GM18951 (cell line): ENCODE data around the gene AQP12B.

Experiments
- POLR2A ChIP-seq: IDR thresholded peaks from 4 replicates; pipeline ENCODE4 v1.6.1; 2011; ENCODE audit warnings: mild to moderate bottlenecking; ENCODE audit not compliant: insufficient read length, insufficient read depth; ENCODE audit errors: extremely low read depth
- in situ Hi-C: fragments of 300-500 bp; cut with MboI; formaldehyde crosslinking; loops from one replicate; pipeline ENCODE4 v1.12.0; 2022; ENCODE audit warnings: low sequenced_read_pairs, mixed read lengths, inconsistent platforms; ENCODE audit not compliant: unreplicated experiment

The AQP12B gene

DNA sequence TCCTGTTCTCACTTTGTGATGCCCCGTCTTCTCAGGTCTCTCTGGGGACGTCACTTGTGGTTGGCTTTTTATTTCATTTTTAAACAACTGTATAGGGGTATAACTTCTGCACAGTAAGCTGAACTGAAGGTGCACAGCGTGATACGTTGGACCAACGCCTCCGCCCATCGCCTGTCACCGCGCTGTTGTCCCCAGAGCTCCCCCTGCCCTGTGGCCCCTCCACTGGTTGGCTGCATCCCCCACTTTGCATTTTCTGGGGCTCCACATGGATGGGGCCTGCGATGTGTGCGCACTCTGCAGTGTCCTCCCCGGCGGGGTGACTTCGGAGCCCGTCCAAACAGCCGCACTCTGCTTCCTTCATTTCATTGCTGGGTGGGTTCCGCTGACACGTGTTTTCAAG is 43.1 kb downstream of the AQP12B start:
- TF ChIP-seq POLR2A = no peak
- in situ Hi-C loops = no loop called here

DNA sequence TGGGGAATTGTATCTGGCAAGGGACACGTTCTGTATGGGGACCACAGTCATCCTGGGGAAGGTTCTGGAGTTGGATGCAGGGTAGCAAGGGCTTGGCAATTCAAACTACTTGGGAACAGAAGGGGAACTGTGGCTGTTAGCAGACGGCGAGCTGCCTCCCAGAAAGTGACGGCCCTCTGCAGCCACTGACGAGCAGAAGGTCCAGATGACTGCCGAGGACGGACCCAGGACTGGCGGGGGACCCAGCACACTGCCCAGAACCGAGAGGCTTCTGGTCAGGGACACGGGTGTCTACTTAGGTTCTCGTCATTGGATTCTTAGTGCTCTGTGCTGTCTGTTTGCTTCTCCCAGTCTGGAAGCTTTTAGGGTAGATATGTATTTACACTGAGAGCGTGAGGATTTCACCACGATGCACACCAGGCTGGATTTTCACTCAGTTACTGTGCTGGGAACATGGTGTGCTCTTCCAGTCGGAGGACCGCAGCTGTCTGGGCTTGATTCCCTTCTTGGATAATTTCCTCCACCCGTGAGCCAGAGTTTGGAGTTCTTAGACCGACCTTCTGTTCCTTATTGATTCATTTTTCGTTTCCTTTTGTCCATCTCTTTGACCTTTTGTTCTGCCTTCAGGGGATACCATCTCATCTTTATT is 44.0 kb downstream of the AQP12B start:
- in situ Hi-C loops = no loop called here
- TF ChIP-seq POLR2A = no peak

DNA sequence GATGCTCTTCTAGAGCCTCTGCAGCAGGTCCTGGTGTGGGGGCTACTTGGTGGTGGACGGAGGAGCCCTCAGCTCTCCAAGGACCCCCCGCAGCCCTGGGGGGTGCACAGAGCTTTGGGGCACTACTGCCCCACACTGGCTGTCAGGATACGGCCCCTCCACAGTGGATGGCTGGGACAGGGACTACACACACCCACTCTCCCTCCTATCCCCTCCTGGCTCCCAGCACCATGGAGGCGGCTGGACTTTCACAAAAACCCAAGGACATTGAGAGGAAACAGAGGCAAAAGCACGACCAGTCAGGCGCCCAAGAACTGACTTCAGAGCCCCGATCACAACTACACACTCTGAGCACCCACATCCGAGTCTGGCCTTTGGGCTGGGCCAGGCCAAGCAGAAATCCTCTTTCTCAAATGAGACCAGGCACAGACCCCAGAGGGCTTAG is 44.8 kb downstream of the AQP12B start:
- in situ Hi-C loops = no loop called here
- TF ChIP-seq POLR2A = no peak

DNA sequence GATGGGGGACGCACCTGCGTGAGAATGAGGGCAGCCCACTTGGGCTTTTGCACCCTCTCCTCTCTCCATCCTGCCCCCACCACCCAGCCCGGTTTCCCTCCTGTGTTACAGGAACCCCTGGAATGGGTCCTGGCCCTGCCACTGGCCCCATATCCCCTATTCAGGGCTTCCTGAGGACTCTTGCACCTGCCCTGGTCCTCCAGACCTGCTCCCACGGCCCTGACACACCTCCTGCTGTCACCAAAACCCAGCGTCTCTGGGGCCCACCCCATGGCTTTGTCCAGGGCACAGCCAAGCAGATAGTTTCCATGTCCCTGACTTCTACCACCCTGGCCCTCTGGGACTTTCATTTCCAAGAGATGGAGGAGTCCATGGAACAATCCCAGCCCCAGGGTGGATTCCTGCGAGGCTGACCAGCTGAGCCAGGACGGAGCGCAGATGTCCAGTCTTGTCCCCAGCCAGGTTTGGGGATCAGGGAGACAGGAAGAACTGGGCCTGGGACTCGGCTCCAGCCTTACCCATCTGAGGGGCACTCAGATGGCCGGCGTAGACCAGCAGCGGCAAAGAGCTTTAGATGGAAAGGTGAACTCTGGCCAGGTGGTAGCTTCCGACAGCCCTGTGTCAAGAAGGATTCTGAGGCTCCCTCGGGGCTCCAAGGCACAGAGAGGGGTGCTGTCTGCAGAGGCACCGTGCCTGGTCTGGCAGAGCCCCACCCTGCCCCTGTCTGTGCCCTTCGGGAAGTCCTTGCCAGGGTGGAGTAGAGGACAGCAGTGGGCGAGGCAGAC is 45.4 kb downstream of the AQP12B start:
- no peak for TF ChIP-seq POLR2A
- in situ Hi-C loops = no loop called here

DNA sequence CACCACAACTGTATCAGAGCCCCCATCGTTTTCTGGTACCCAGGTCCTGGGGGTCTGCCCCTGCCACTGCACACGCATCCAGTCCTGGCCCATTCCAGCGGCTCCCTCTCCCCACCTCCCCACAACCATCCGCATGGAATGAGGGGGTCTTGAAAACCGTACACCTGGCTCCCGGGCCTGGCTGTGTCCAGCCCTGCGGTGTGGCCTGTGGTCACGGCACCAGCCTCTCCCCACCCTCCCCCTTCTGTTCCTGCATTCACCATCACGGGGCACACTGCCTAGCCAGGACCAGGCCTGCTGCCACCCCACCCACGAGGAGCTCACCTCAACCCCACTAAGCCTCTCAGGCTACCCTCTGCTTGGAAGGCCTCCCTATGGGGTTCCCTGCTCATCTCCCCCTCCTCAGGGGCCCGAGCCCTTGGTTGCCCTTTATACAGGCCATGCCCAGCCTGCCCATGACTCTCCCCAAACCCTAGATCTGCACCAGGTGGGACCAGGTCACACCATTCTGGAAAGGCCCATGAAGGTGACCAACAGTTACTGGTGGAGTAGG is 46.0 kb downstream of the AQP12B start:
- TF ChIP-seq POLR2A = no peak
- in situ Hi-C loops = no loop called here

DNA sequence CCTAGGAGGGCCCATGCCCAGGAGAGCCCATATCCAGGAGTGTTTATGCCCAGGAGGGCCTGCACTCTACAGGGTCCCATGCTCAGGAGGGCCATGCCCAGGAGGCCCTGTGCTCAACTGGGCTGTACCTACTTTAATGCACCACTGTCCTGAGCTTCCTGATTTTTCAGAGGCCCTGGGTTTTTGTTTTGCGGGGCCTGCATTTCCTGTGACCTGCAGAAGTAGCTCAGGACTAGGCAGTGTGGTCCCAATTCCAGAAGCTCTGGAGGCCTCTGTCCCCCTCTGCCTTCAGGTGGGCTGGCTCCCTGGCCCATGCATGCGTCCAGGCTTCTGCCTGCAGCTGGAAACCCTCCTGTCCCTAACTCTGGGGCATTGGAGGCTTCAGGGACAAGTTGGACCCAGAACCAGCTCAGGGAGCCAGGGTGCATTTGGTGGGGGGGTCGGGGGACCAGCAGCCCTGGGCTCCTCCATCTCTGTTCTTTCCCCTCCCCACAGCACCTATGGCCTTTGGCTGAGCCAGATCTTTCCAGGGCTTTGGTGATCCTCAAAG is 46.6 kb downstream of the AQP12B start:
- in situ Hi-C loops = no loop called here
- no peak for TF ChIP-seq POLR2A

DNA sequence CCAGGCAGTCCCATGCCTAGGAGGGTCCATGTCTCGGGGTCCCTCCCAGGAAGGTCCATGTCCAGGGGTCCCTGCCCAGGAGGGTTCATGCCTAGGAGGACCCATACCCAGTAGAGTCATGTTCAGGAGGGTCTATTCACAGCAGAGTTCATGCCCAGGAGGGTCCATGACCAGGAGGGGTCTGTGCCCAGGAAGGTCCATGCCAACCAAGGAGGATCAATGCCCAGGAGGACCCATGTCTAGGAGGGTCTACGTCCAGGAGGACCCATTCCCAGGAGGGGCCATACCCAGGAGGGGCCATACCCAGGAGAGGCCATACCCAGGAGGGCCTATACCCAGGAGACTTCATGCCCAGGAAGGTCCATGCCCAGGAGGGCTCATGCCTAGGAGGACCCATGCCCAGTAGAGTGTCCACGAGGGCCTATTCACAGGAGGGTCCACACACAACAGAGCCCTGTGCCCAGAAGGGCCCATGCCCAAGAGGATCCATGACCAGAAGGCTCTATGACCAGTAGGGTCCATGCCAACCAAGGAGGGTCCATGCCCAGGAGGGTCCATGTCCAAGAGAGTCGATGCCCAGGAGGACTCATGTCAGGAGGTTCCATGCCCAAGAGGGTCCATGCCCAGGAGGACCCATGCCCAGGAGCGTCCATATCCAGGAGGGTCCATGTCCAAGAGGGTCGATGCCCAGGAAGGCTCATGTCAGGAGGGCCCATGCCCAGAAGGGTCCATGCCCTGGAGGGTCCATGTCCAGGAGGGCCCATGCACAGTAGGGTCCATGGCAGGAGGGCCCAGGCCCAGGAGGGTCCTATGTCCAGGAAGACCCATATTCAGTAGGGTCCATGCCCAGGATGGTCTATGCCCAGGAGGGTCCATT is 47.3 kb downstream of the AQP12B start:
- in situ Hi-C loops = no loop called here
- no peak for TF ChIP-seq POLR2A

DNA sequence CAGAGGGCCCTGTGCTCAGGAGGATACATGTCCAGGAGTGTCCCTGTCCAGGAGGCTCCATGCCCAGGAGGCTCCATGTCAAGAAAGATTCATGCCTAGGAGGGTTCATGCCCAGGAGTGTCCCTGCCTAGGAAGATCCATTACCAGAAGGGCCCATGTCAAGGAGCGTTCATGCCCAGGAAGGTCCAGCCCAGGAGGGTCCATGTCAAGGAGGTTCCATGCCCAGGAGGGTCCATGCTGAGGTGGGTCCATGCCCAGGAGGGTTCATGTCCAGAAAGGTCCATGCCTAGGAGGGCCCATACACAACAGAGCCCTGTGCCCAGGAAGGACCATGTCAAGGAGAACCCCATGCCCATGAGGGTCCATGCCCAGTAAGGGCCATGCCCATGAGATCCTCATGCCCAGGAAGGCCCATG is 50.4 kb downstream of the AQP12B start:
- in situ Hi-C loops = no loop called here

DNA sequence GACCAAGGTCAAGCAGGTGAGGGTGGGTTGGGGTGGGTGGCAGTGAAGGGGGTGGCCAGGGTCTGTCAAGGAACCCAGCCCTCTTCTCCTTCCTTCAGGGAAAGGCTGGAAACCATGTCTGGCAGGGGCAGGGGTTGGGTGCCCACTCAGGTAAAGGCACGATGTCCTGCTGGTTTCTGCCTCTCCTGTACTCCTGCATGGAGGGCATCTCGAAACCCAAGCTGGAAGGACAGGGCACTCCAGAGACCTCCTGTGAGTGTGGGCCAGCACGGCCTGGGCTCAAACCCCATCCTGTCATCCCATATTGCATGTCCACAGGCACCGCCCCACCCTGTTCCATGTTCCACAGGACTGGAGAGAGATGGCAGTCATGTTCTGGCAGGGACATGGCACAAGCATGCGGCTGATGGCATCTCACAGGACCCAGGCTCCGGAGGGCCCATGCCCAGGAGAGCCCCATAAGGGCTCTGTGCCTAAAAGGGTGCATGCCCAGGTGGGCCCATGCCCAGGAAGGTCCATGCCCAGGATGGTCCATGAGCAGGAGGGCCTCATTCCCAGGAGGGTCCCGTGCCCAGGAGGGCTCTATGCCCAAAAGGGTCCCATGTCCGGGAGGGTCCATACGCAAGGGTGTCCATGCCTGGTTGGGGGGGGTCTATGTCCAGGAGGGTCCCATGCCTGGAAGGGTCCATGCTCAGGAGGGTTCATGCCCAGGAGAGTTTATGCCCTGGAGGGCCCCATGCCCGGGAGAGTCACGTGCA is 51.0 kb downstream of the AQP12B start:
- no peak for TF ChIP-seq POLR2A
- in situ Hi-C loops = no loop called here

More for the DNA sequence above, 50.4 kb downstream of the AQP12B start:
- TF ChIP-seq POLR2A = no peak

DNA sequence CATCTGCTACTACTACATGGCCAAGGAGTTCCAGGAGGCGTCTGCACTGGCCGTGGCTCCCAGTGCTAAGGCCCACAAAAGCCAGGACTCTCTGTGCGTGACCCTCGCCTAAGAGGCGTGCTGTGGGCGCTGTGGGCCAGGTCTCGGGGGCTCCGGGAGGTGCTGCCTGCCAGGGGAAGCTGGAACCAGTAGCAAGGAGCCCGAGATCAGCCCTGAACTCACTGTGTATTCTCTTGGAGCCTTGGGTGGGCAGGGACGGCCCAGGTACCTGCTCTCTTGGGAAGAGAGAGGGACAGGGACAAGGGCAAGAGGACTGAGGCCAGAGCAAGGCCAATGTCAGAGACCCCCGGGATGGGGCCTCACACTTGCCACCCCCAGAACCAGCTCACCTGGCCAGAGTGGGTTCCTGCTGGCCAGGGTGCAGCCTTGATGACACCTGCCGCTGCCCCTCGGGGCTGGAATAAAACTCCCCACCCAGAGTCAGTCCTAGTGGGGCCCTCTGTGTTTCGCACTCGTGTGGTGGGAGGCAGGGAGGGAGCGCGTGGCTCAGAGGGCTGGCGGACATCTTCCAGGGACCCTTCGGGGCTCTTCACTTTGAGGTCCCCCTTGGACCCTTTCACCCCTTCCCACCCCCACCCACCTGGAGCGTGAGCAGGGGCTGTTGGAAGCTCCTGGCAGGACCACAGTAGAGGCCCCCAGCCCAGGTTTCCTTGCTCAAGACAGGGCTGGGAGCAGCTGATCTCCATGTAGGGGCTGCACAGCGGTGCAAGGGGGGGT is 51.7 kb downstream of the AQP12B start:
- TF ChIP-seq POLR2A = no peak
- in situ Hi-C loops = no loop called here

DNA sequence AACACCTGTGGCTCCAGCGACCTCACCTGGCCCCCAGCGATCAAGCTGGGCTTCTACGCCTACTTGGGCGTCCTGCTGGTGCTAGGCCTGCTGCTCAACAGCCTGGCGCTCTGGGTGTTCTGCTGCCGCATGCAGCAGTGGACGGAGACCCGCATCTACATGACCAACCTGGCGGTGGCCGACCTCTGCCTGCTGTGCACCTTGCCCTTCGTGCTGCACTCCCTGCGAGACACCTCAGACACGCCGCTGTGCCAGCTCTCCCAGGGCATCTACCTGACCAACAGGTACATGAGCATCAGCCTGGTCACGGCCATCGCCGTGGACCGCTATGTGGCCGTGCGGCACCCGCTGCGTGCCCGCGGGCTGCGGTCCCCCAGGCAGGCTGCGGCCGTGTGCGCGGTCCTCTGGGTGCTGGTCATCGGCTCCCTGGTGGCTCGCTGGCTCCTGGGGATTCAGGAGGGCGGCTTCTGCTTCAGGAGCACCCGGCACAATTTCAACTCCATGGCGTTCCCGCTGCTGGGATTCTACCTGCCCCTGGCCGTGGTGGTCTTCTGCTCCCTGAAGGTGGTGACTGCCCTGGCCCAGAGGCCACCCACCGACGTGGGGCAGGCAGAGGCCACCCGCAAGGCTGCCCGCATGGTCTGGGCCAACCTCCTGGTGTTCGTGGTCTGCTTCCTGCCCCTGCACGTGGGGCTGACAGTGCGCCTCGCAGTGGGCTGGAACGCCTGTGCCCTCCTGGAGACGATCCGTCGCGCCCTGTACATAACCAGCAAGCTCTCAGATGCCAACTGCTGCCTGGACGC is 52.5 kb downstream of the AQP12B start:
- in situ Hi-C loops = no loop called here
- no peak for TF ChIP-seq POLR2A

DNA sequence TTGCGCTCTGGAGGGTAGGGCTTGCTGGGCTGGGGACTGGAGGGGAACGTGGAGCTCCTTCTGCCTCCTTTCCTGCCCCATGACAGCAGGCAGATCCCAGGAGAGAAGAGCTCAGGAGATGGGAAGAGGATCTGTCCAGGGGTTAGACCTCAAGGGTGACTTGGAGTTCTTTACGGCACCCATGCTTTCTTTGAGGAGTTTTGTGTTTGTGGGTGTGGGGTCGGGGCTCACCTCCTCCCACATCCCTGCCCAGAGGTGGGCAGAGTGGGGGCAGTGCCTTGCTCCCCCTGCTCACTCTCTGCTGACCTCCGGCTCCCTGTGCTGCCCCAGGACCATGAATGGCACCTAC is 53.1 kb downstream of the AQP12B start:
- in situ Hi-C loops = no loop called here
- TF ChIP-seq POLR2A = no peak
